Heart left ventricle (tissue), 16 donors: ENCODE measurements around the gene TMEM38A. TPM values are rescaled to one million over a fixed set of nuclear protein-coding genes. Genes with fewer than 3 reads are reported as not detected.

ENCODE experiments used
- ATAC-seq, 4 donors: fragments of 200-7000 bp; cut with Tn5 transposase; one replicate each; pipeline ENCODE4 v1.9.1; 2020 to 2022; ENCODE audit warnings: moderate library complexity in 4 of 4, mild to moderate bottlenecking in 3 of 4, moderate number of reproducible peaks in 1 of 4
- DNase-seq, 5 donors: peaks; one replicate each; pipeline ENCODE4 v3.0.0-alpha.2; 2020
- H3K27ac ChIP-seq, 12 donors: fragments of 200-600 bp; sonication (generic) in 4 of 12; one replicate each; pipeline versions ENCODE4 v1.5.0 to v1.8.0; 2016 to 2022; ENCODE audit warnings: mild to moderate bottlenecking in 2 of 12
- H3K27me3 ChIP-seq, 9 donors: fragments of 200-600 bp; sonication (generic) in 2 of 9; one replicate each; pipeline versions ENCODE4 v1.5.1 to v1.8.0; 2016 to 2022; ENCODE audit warnings: mild to moderate bottlenecking in 3 of 9
- H3K36me3 ChIP-seq, 9 donors: fragments of 200-600 bp; sonication (generic) in 2 of 9; one replicate each; pipeline versions ENCODE4 v1.5.0 to v1.8.0; 2018 to 2022; ENCODE audit warnings: mild to moderate bottlenecking in 2 of 9
- H3K4me1 ChIP-seq, 12 donors: fragments of 200-600 bp; sonication (generic) in 4 of 12; one replicate each; pipeline versions ENCODE4 v1.5.0 to v1.8.0; 2016 to 2022; ENCODE audit warnings: mild to moderate bottlenecking in 3 of 12
- H3K4me3 ChIP-seq, 12 donors: fragments of 200-600 bp; sonication (generic) in 4 of 12; one replicate each; pipeline versions ENCODE4 v1.5.0 to v1.8.0; 2017 to 2022; ENCODE audit warnings: mild to moderate bottlenecking in 9 of 12, moderate library complexity in 4 of 12
- H3K9me3 ChIP-seq, 12 donors: fragments of 200-600 bp; sonication (generic) in 4 of 12; one replicate each; pipeline versions ENCODE4 v1.5.0 to v1.8.0; 2016 to 2022; ENCODE audit warnings: mild to moderate bottlenecking in 1 of 12
- POLR2A ChIP-seq, 2 donors: fragments of 450-650 bp; IDR thresholded peaks; one replicate each; pipeline ENCODE4 v1.6.1; 2017; ENCODE audit warnings: antibody characterized with exemption in 2 of 2, mild to moderate bottlenecking in 2 of 2, moderate library complexity in 2 of 2
- WGBS, 4 donors: extraction: QIAGEN DNeasy Blood & Tissue Kit in 2 of 4; methylation state at CpG; one replicate each; pipeline versions ENCODE4 v1.1.5 to v1.1.7; 2013 to 2018; 5-methylcytosine and 5-hydroxymethylcytosine counted together
- intact Hi-C, 10 donors: fragments of 100-400 bp; cut with DNase I; formaldehyde crosslinking; loops; one replicate each; pipeline versions ENCODE4 v1.11.1 to v1.14.2; 2022
- polyA plus RNA-seq, 2 donors: library from polyadenylated mRNA; stranded (reverse); fragments of 200-250 nt; gene quantifications; one replicate each; pipeline ENCODE4 v1.2.3, GENCODE V29; 2013
- total RNA-seq, 9 donors: library from RNA; depleted of rRNA in 2 of 9; stranded (reverse); fragments of >200 nt in 2 of 9; fragmentation: NEBNext Ultra II Directional in 3 of 9; extraction: Animal tissue kit (Norgen Biotek cat#: 25700) in 3 of 9; gene quantifications; one replicate each; pipeline versions ENCODE4 v1.1.0 to v1.2.4, GENCODE V29; 2016 to 2023
- TF ChIP-seq, protein P1 (sequence below), 12 donors: fragments of 200-600 bp; sonication (generic) in 4 of 12; IDR thresholded peaks; one replicate each; pipeline versions ENCODE4 v1.5.0 to v1.8.0; 2018 to 2022; ENCODE audit warnings: antibody characterized with exemption in 12 of 12, mild to moderate bottlenecking in 5 of 12
- donor health status: ischemic (EF 13 %, LVEDD 7.1; RV severe dilation, severe dysfunction).
- donor health status: healthy with polysubstance abuse.
- donor health status: DM: no; HTN: yes; CAD: no.
- donor health status: DM: no; HTN: no; CAD: no.
- donor health status: ischemic (EF 25% LVEDD 6.9; RV normal size, moderate dysfunction).
- donor health status: ischemic (EF 25% LVEDD 5.7; RV mildly dilated, moderate dysfunction).
- donor health status: healthy.
- donor health status: DM: yes; HTN: yes; CAD: no.
- donor health status: ischemic (EF 35%, LVEDD 5.7; RV mildly dilated, moderate dysfunction).
- donor health status: nonischemic (EF 11% LVEDD 7.7; RV severe dilation, severe dysfunction).
- donor health status: DM: yes; HTN: yes; CAD: no.
- donor health status: PGD.
- donor health status: ischemic (EF 29% LVEDD 5.4; RV normal size, mild dysfunction).
- donor health status: nonischemic (EF 23%, LVEDD 6.1; RV moderate dilation, normal function).

The TMEM38A gene
- total and polyA plus RNA-seq, 11 donors = 13.7 to 47.4 (median 27.2) TPM

DNA sequence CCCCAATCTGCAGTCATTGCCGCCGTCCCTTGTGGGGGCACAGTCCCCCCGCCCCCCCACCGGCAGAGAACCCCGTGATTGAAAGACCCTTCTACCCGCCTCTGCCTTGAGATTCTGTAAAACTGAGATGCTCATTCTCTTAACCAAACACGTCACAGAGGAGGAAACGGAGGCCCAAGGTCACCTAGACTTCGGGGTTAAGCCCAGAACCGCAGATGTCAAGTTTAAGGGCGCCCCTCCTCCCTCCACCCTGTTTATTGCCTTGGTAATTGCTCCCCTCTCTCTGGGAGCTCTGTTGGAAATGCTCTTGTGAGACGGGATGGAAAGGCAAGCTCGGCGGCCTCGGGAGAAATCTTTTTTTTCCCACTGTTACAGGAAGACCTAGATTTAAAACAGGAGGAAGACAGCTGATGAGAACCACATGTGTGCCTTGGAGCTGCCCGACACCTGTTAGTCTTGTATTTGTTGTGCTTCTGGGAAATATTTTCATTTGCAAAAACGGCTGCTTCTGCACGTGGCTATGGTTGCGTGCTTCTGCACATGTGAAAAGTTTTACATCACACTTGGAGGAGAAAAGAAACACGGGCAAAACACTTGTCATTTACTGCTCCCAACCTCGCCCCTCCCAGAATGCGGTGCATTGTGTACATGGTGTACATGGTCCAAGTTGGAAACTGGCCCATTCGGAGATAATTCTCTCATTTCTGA lies 31.8 kb upstream of the TMEM38A start:
- peak in 4 of 5 donors; percentile 48 to 70 (median 57) for DNase-seq
- TF ChIP-seq, protein P1, sequence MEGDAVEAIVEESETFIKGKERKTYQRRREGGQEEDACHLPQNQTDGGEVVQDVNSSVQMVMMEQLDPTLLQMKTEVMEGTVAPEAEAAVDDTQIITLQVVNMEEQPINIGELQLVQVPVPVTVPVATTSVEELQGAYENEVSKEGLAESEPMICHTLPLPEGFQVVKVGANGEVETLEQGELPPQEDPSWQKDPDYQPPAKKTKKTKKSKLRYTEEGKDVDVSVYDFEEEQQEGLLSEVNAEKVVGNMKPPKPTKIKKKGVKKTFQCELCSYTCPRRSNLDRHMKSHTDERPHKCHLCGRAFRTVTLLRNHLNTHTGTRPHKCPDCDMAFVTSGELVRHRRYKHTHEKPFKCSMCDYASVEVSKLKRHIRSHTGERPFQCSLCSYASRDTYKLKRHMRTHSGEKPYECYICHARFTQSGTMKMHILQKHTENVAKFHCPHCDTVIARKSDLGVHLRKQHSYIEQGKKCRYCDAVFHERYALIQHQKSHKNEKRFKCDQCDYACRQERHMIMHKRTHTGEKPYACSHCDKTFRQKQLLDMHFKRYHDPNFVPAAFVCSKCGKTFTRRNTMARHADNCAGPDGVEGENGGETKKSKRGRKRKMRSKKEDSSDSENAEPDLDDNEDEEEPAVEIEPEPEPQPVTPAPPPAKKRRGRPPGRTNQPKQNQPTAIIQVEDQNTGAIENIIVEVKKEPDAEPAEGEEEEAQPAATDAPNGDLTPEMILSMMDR (IDR thresholded peaks at IDR 0.05) = no peak
- no peak for TF ChIP-seq POLR2A (IDR thresholded peaks at IDR 0.05)
- ATAC-seq = peak; percentile 0 to 44 (median 6)
- Histone ChIP-seq H3K27me3 (no peaks in the 10 kb centered on the region), H3K9me3 (no peaks in the 10 kb centered on the region), H3K36me3 (peaks cover 0 to 52% (median 38%) of the 10 kb centered on the region in 9 donors), H3K4me3 (peak overlapping the region; percentile 75 to 99 (median 90)), H3K27ac (peak overlapping the region; percentile 92 to 99 (median 98)), H3K4me1 (peaks cover 4 to 51% (median 37%) of the 10 kb centered on the region in 12 donors)
- intact Hi-C loops = loop anchor here in 9 of 10 donors (1.0 to 5.0 kb wide), 7 partner anchors 31 to 86 kb away; partner anchors contain the start of genes SLC35E1 (in 5 of the 9), SMIM7 (in 5 of the 9), TMEM38A (in 3 of the 9) and CHERP (in 1 of the 9)
- 2 to 3% (median 2%) methylated on average over 19 to 23 of the region's 23 CpGs for WGBS, 4 donors

- intact Hi-C loops = no loop called here
- H3K27ac ChIP-seq = no peak overlapping the region
- peaks cover 0 to 58% (median 52%) of the 10 kb centered on the region in 9 donors for H3K36me3 ChIP-seq
- H3K9me3 ChIP-seq = no peaks in the 10 kb centered on the region
- no peak for TF ChIP-seq POLR2A (IDR thresholded peaks at IDR 0.05)
- TF ChIP-seq, protein P1 (IDR thresholded peaks at IDR 0.05) = no peak
- no peaks in the 10 kb centered on the region for H3K27me3 ChIP-seq
- 86 to 91% (median 91%) methylated on average over 6 of the region's 6 CpGs for WGBS, 4 donors
- ATAC-seq (no peak), DNase-seq (no peak)
- H3K4me3 ChIP-seq = no peak overlapping the region
- peaks cover 4 to 28% (median 17%) of the 10 kb centered on the region in 12 donors for H3K4me1 ChIP-seq
These were observed 29.5 kb upstream of the TMEM38A start for GRCh38 chr19:16631465-16631864.

DNA sequence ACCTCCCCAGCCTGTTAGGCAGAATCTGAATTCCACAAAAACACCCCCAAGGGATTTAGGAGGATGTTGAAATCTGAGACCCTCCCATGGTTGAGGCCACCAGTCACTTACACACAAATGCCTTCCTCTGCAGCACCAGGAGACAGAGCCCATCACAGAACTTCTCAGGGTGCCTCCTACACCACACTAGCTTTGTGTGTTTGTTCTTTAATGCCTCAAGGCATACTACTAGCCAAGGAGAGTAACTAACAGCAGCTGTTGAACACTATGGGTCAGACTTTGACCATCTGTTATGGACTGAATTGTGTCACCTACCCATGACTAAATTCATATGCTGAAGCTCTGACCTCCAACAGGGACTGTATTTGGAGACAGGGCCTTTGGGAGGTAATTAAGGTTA lies 23.4 kb upstream of the TMEM38A start:
- no peak for DNase-seq
- H3K27ac ChIP-seq = no peak overlapping the region
- peaks cover 0 to 9% (median 2%) of the 10 kb centered on the region in 12 donors for H3K4me1 ChIP-seq
- TF ChIP-seq, protein P1 (IDR thresholded peaks at IDR 0.05) = no peak
- TF ChIP-seq POLR2A (IDR thresholded peaks at IDR 0.05) = no peak
- peaks cover 0 to 94% (median 83%) of the 10 kb centered on the region in 9 donors for H3K36me3 ChIP-seq
- no peaks in the 10 kb centered on the region for H3K9me3 ChIP-seq
- peak in 1 of 4 donors; percentile 55 for ATAC-seq
- no peak overlapping the region for H3K4me3 ChIP-seq
- H3K27me3 ChIP-seq = no peaks in the 10 kb centered on the region
- intact Hi-C loops = no loop called here

GRCh38 chr19:16638666-16639065 lies 22.3 kb upstream of the TMEM38A start:
- H3K27me3 ChIP-seq = no peaks in the 10 kb centered on the region
- DNase-seq (no peak), ATAC-seq (no peak)
- peaks cover 0 to 9% (median 2%) of the 10 kb centered on the region in 12 donors for H3K4me1 ChIP-seq
- peaks cover 0 to 94% (median 83%) of the 10 kb centered on the region in 9 donors for H3K36me3 ChIP-seq
- intact Hi-C loops = no loop called here
- no peak overlapping the region for H3K4me3 ChIP-seq
- H3K9me3 ChIP-seq = no peaks in the 10 kb centered on the region
- TF ChIP-seq, protein P1 (IDR thresholded peaks at IDR 0.05) = no peak
- no peak for TF ChIP-seq POLR2A (IDR thresholded peaks at IDR 0.05)
- H3K27ac ChIP-seq = no peak overlapping the region
- 95 to 100% (median 99%) methylated on average over 1 of the region's 1 CpG for WGBS, 4 donors
